ENCODE data around the gene RYR2. TPM values are rescaled to one million over a fixed set of nuclear protein-coding genes. Genes with fewer than 3 reads are reported as not detected.

Gene RYR2
- total RNA-seq, 1 donor from 2014 or later: 47.0 TPM

GRCh38 chr1:237700181-237700580, 658.2 kb downstream of the RYR2 start:
- TF ChIP-seq CTCF (IDR thresholded peaks at IDR 0.05; ENCODE audit: partially characterized antibody, unreplicated experiment): no peak
- DNase-seq: no peak
- Mint-ChIP-seq H3K36me3 (ENCODE audit: unreplicated experiment) (no peaks in the 10 kb centered on the region), H3K27ac (ENCODE audit: unreplicated experiment) (no peak overlapping the region), H3K27me3 (ENCODE audit: unreplicated experiment) (no peaks in the 10 kb centered on the region), H3K9me3 (ENCODE audit: unreplicated experiment) (no peaks in the 10 kb centered on the region), H3K4me1 (ENCODE audit: low read depth, unreplicated experiment) (peaks cover 4% of the 10 kb centered on the region), H3K4me3 (ENCODE audit: unreplicated experiment) (no peak overlapping the region)

GRCh38 chr1:237701534-237701933, 659.5 kb downstream of the RYR2 start:
- H3K36me3 Mint-ChIP-seq (ENCODE audit: unreplicated experiment): no peaks in the 10 kb centered on the region
- no peaks in the 10 kb centered on the region for H3K4me1 Mint-ChIP-seq (ENCODE audit: low read depth, unreplicated experiment)
- no peaks in the 10 kb centered on the region for H3K9me3 Mint-ChIP-seq (ENCODE audit: unreplicated experiment)
- no peak for TF ChIP-seq CTCF (IDR thresholded peaks at IDR 0.05; ENCODE audit: partially characterized antibody, unreplicated experiment)
- H3K27ac Mint-ChIP-seq (ENCODE audit: unreplicated experiment): no peak overlapping the region
- H3K27me3 Mint-ChIP-seq (ENCODE audit: unreplicated experiment): no peaks in the 10 kb centered on the region
- no peak overlapping the region for H3K4me3 Mint-ChIP-seq (ENCODE audit: unreplicated experiment)
- no peak for DNase-seq

- no peaks in the 10 kb centered on the region for H3K4me1 Mint-ChIP-seq (ENCODE audit: low read depth, unreplicated experiment)
These were observed 660.2 kb downstream of the RYR2 start for GRCh38 chr1:237702161-237702560.

GRCh38 chr1:237705462-237705861, 663.5 kb downstream of the RYR2 start:
- Mint-ChIP-seq H3K27me3 (ENCODE audit: unreplicated experiment) (no peaks in the 10 kb centered on the region), H3K4me3 (ENCODE audit: unreplicated experiment) (no peak overlapping the region), H3K9me3 (ENCODE audit: unreplicated experiment) (no peaks in the 10 kb centered on the region), H3K27ac (ENCODE audit: unreplicated experiment) (no peak overlapping the region), H3K36me3 (ENCODE audit: unreplicated experiment) (no peaks in the 10 kb centered on the region), H3K4me1 (ENCODE audit: low read depth, unreplicated experiment) (peaks cover 7% of the 10 kb centered on the region)
- DNase-seq: no peak
- TF ChIP-seq CTCF (IDR thresholded peaks at IDR 0.05; ENCODE audit: partially characterized antibody, unreplicated experiment): no peak

More at GRCh38 chr1:237702161-237702560, 660.2 kb downstream of the RYR2 start:
- no peak for DNase-seq
- Mint-ChIP-seq H3K36me3 (ENCODE audit: unreplicated experiment) (no peaks in the 10 kb centered on the region), H3K9me3 (ENCODE audit: unreplicated experiment) (no peaks in the 10 kb centered on the region), H3K27me3 (ENCODE audit: unreplicated experiment) (no peaks in the 10 kb centered on the region), H3K4me3 (ENCODE audit: unreplicated experiment) (no peak overlapping the region), H3K27ac (ENCODE audit: unreplicated experiment) (no peak overlapping the region)
- no peak for TF ChIP-seq CTCF (IDR thresholded peaks at IDR 0.05; ENCODE audit: partially characterized antibody, unreplicated experiment)

GRCh38 chr1:237709355-237709754, 667.4 kb downstream of the RYR2 start:
- Mint-ChIP-seq H3K36me3 (ENCODE audit: unreplicated experiment) (no peaks in the 10 kb centered on the region), H3K27me3 (ENCODE audit: unreplicated experiment) (no peaks in the 10 kb centered on the region), H3K9me3 (ENCODE audit: unreplicated experiment) (no peaks in the 10 kb centered on the region), H3K27ac (ENCODE audit: unreplicated experiment) (no peak overlapping the region), H3K4me1 (ENCODE audit: low read depth, unreplicated experiment) (peaks cover 14% of the 10 kb centered on the region), H3K4me3 (ENCODE audit: unreplicated experiment) (no peak overlapping the region)
- no peak for TF ChIP-seq CTCF (IDR thresholded peaks at IDR 0.05; ENCODE audit: partially characterized antibody, unreplicated experiment)
- DNase-seq: no peak
